Erythroblast (primary cell): ENCODE results near the gene ZBTB21.

Experiments used
- GATA1 ChIP-seq: IDR thresholded peaks from 2 replicates; pipeline ENCODE4 v1.6.1; 2011; ENCODE audit warnings: low read depth, mild to moderate bottlenecking, control low read depth, low read length, moderate library complexity
- POLR2A ChIP-seq: IDR thresholded peaks from 2 replicates; pipeline ENCODE4 v1.6.1; 2011; ENCODE audit warnings: mild to moderate bottlenecking, low read length

DNA sequence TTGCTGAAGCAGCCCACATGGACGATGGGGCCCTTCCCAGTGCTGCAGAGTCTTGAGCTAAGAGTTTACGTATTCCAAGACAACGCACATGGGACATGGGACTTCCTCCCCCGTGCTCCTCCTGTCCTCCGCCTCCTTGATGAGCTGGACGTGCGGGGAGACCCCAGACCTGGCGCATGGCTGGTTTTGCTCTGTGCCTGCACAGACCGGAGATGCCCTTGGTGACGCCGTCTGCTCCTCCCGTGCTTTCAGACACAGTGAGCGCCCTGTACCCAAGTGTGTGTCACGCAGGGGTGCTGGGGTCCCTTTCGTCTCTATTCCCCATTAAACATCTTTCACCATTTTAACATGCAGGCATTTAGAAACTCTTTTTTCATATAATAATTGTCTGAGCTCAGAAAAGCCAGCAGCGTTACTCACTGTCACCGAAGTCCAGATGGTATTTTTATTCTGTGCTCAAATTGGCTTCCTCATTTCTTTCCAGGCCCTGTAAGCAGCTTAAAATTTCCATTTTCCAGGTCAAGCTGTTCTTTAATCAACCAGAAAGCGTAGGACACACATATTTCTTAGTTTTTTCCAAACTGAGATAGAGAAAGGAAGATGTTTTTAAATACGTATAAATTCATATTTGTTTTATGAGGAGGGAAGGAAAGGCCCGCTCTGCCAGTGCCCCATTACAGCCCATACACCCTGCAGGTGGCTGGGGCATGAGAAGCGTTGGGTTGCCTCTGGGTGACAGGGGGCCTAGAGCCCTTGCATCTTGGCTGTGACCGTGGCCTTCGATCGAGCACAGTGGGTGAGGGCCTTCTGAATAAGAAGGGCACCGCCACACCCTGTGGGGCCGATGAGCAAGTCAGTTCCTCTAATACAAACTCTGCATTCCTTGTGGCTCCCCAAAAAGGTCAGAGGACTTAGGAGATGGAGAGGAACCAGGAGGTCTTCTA lies 17.9 kb upstream of the ZBTB21 start:
- TF ChIP-seq POLR2A: no peak
- TF ChIP-seq GATA1: no peak
